NCI-H510A treated with DMSO at 0.1 percent for 48 hours (cell line): ENCODE measurements around the gene TXNDC16.

ENCODE experiments used
- DNase-seq: peaks from one replicate; lab custom pipeline; 2025; lab: John Stamatoyannopoulos, UW

TXNDC16 gene

GRCh38 chr14:52455291-52456088 is 96.8 kb downstream of the TXNDC16 start:
- no peak for DNase-seq

GRCh38 chr14:52447236-52447635 is 105.1 kb downstream of the TXNDC16 start:
- DNase-seq, result no peak

DNA sequence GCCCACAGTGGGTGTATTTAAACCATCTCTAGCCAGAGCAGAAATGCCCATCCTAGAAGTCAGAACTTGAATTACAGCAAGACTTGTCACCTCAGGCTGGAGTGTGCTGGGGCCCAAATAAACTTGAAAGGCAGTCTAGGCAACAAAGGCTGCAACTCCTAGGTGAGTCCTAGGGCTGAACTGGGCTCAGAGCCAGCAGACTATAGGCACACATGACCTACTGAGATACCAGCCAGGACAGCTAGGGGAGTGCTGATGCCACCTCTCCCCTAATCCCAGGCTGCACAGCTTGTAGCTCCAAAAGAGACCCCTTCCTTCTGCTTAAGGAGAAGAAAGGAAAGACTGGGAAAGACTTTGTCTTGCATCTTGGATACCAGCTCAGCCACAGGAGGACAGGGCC is 106.0 kb downstream of the TXNDC16 start:
- no peak for DNase-seq

GRCh38 chr14:52443506-52443905 is 108.8 kb downstream of the TXNDC16 start:
- no peak for DNase-seq

GRCh38 chr14:52442602-52443001 is 109.7 kb downstream of the TXNDC16 start:
- no peak for DNase-seq

DNA sequence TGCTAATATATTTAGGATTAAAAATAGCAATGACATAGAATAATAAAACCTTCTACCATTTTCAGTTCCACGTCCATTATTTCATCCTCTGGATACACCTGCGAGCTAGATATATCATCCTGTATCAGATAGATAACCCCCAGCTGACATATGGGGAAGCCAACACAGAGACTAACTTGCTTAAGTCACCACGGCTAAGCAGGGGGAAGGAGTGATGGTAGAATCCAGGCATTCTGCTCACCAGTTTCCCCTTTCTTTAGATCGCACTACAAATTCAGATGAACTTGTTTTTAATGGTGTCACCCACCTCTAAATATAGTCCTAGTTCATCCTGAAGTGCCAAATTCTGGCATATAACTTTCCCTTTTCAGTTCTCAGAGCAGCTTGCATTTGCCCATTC is 110.1 kb downstream of the TXNDC16 start:
- DNase-seq, result no peak

DNA sequence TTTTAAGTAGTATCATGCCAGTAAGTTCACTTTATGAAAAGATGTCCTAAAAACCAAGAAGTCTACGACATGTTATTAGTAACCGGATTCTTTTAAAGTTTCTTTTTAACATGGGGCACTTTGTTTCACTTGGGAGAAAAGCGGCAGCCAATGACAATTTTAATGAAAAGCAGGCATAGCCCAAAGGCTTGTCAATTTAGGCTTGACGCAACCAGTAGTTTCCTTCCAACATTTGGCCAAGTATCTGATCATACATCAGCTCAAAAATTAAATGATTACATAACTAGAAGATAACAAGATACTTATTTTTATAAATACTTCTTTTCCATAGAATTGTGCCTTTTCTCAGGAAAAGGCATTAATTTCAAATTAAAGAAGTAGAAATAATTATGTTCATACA is 112.8 kb downstream of the TXNDC16 start:
- no peak for DNase-seq

DNA sequence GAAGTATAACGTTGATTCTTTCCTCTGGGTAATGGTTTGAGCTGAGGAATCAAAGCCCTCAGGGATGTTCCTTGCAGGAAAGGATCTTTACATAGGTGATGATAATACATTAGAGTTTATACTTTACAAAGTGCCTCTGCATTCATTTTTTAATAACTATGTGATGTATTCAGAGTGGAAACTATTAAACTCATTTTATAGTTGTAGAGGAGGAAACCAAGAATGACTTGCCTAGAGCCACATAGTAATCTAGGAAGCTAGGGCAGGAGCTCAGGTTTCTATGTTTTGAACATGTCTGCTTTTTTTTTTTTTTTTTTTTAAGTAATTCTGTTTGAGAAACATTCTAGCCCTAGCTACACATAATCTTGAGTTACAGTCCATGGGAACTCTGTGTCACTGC is 117.3 kb downstream of the TXNDC16 start:
- DNase-seq, result no peak

DNA sequence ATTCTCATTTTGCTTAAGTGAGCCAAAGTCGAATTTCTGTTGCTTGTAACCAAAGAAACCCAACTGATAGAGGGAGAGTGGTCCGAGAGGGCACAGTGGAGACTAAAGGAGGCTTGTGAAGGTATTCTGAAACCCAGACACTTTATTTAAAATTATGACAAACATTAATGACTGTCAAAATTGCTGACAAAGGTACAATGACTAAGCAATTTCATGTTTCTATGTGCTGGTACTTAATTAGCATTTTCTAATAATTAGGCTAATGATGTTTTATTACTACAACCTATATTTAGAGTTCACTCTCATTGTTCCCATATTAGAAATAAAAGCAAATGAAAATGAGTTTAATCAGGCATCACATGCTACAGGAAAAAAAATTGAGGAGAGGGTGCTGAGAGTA is 121.8 kb downstream of the TXNDC16 start:
- no peak for DNase-seq

DNA sequence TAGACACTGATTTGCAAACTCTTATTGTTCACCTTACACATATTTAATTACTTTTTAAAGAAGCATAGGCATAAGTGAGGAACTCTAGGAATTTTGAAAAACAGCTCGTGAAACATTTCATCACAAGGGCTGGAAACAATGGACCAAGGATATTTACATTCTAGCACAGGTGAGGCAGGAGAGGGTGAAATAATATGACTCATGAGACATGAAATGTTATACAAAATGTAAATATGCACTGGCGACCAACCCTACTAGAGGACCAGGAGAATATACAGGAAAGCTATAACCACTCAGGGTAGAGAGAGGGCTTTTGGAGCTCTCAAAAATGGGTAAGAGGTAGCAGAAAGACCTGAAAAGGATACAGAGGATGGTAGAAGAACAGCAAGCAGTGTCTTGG is 122.9 kb downstream of the TXNDC16 start:
- no peak for DNase-seq

DNA sequence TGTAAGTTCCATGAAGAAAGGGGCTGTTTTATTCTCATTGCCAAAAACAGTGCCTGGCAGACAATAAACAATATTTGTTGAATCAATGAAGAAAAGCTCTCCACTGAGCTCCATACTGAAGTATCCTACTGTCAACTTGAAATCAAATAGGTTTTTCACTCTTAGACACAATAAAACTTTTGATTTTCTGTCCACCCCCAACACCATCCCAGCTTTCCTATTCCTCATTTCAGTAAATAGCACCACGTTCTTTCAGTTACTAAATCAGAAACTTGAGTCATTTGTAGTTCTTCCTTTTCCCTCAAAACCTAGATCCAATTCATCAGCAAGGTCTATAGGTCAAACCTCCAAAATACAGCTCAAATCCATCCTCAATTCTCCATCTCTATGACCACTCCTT is 124.8 kb downstream of the TXNDC16 start:
- DNase-seq, result no peak

GRCh38 chr14:52422650-52423356 is 129.5 kb downstream of the TXNDC16 start:
- no peak for DNase-seq

GRCh38 chr14:52417139-52417538 is 135.2 kb downstream of the TXNDC16 start:
- DNase-seq, result no peak

GRCh38 chr14:52413729-52414408 is 138.4 kb downstream of the TXNDC16 start:
- no peak for DNase-seq

- no peak for DNase-seq
Measured at GRCh38 chr14:52412426-52412825, 139.9 kb downstream of the TXNDC16 start.

DNA sequence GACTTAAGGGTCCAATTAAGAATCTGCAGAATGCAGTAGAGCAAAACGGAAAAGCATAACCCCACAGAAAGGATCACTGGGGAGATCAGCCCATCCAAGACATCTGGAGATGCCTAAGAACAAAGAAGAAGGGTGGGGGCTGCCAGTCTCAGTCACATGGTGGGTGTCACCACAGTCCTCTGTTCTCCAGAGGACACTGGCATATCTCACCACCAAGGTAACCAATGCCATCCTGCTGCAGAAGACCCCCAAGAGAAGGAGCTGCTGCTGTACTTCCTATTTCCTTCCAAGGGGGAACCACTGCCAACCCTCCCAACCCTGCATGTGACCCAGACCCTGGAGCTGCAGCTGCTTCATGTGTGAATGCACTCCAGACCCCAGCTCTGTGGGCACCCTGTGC is 147.0 kb downstream of the TXNDC16 start:
- DNase-seq, result no peak

- DNase-seq, result no peak
Measured at GRCh38 chr14:52402812-52403526, 149.3 kb downstream of the TXNDC16 start.

DNA sequence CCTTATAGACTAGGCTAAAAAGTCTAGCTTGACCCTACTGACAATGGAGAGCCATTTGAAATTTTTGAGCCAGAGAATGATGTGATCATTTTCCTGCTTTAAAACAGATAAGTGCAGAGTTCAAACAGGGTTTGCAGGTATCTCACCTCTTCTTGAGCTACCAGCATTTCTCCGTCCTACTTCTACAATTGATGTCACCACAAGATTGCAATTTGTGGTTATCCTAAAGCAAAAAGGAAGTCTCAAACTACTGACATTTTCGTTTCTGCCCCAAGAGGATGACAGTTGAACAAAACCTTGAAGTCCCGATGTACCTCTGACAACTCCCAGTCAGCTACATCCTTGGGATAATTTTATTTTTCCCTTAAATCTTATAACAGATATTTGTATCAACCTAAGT is 151.5 kb downstream of the TXNDC16 start:
- DNase-seq, result no peak

- DNase-seq, result no peak
Measured at GRCh38 chr14:52399921-52400595, 152.2 kb downstream of the TXNDC16 start.

GRCh38 chr14:52399104-52399503 is 153.2 kb downstream of the TXNDC16 start:
- DNase-seq, result no peak

GRCh38 chr14:52397844-52398243 is 154.5 kb downstream of the TXNDC16 start:
- DNase-seq, result no peak

- no peak for DNase-seq
Measured at GRCh38 chr14:52395728-52396127, 156.6 kb downstream of the TXNDC16 start.
